Measurements from ENCODE around the gene MAP3K14.
A peak's percentile ranks its signal among the peaks of the same experiment; 100 is the strongest.

MAP3K14 gene

DNA sequence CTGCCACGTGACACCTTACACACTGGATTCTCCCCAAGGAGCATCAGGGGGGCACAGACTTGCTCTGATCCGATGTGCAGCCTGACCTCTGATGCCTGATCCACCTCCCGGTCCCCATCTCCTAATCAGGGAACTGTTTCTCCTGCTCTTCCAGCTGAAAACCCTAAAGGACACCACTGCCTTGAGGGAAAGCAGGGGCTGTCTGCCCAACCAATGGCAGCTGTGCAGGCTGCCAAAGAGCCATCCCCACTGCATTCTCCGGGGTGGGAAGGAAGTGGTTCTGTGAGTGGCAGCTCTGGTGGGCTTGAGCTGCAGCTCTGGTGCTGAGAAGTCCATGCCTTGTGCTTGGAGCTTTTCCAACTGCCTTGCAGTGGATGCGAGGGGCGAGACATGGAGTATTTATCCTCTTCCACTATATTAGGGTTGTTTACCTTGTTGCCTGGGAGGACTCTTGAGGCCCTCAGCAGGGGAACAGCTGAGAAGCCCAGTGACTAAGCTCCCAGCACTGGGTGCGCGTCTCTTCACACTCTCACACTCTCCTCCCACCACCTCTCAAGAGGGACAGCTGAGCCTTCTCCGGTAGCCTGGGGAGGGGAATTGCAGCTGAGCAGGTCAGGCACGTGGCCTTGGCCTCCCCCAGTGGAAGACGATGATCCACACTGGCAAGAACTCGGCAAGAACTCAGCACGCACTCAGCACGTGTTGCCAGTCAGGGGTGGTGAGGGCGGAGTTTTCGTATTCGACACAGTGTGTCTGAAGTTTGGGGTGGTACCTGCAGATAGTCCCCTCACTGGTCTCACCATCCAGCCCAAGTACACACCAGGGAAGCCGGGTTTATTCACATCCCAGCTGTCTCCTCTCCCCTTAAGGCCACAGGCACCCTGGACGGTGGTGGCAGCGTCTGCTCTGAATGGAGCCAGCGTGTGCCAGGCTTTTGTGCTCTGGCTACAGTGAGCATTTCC is 33.9 kb downstream of the MAP3K14 start:
- no peak for DNase-seq (ENCODE audit: low spot score)

DNA sequence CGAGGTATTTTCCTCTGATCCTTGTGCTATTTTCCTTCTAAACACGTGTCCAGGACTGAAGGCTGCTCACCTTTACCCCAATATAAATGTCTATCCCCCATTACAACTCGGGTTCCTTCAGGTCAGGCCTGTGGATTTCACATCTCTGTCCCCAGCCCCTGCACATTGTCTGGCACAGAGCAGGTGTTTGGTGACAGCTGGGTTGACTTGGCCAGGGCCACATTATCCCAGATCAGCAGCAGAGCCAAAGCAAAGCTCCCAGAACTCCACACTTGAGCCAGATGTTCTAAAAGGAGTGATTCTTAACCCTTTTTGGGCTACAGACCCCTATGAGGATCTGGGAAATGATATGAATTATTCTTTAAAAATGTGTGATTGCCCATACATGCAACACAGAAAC is 36.9 kb downstream of the MAP3K14 start:
- DNase-seq (ENCODE audit: low spot score): no peak

- no peak for DNase-seq (ENCODE audit: low spot score)
Measured at GRCh38 chr17:45277992-45278391, 38.8 kb downstream of the MAP3K14 start.

DNA sequence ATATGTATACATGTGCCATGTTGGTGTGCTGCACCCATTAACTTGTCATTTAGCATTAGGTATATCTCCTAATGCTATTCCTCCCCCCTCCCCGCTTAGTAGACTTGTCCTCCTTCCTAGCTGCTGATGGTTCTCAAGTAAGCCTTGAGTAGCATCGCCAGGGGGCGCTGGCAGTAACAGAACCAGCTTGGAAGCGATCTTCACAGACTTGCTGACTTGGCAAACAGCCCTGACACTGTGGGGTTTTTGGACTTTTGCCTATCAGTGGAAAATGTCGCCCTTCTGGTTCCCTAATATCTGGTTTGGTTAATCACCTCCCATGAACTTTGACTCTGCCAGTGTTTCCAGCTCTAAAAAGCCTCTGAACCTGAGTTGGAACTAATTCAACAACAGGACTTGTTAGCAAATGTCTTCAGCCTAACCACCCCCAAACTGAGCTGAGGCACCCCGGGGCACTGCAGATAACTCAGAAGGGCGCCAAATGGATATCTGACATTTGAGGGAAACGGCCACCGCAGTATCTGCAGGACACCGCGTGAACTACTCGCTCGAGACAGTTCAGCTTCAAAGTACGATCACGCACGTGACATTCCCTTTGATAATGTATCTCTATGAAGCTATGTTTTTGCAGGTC is 39.5 kb downstream of the MAP3K14 start:
- DNase-seq (ENCODE audit: low spot score): peak; percentile 69

DNA sequence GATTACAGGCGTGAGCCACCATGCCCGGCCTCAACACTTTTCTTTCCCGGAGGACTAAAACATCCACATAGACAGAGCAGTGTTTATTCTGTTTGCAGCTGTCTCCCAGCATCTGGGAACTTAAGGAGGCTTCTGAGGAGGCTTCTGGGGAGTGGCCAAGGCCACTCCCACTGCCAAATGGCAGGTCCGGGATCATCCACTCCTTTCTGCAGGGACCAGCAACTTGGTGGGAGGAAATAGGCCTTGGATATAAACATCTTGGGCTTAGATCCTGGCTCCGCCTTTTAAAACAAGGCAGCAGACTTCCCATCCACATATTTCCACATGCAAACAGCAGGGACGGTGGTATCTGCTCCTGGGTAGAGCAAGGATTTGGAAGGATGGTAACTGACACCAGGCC is 40.8 kb downstream of the MAP3K14 start:
- no peak for DNase-seq (ENCODE audit: low spot score)

- no peak for DNase-seq (ENCODE audit: low spot score)
Measured at GRCh38 chr17:45274033-45274432, 42.8 kb downstream of the MAP3K14 start.

DNA sequence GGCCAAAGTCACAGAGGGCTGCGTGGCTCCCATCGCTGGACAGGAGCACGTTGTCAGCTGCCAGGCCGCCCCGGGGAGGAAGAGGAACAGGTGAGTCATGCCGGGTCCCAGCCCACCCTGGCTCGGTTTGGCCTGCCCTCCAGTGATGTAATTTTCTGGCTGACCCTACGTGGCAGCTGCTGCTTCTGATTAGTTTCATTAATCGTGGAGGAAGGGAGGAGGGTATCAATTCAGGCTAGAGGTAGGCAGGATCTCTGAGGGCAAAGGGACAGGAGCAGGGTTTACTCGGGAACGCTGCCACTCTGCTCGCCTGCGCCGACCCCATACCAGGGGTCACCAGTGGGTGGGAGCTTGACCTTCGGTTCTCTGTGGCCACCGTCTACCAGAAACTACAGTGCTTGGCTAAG is 43.3 kb downstream of the MAP3K14 start:
- DNase-seq (ENCODE audit: low spot score): no peak

GRCh38 chr17:45271603-45272002 is 45.2 kb downstream of the MAP3K14 start:
- DNase-seq (ENCODE audit: low spot score): no peak

DNA sequence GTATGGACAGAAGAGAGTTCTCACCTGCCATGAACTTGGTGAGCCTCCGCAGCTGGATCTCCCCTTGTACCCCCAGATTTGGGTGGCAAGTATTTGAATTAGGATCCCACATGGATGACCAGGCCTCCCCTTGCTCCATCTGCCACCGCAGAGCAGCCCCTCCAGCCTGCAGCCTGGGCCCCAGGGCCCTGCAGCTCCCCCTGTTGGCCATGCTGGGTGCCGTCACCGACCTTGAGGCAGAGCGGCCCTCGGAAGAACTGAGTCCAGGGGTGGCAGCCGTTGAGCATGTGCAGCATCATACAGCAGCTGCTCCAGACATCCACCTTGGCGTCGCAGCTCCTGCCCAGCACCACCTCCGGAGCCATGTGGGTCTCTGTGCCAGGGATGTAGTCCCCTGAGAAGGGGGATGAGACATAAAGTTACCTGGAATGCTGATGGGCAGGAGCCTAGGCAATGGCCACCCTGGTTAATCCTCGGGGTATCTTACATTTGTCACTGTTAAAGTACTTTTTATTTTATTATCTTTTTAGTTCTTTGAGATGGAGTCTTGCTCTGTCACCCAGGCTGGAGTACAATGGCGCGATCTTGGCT is 45.9 kb downstream of the MAP3K14 start:
- peak; percentile 63 for DNase-seq (ENCODE audit: low spot score)

GRCh38 chr17:45269912-45270311 is 46.9 kb downstream of the MAP3K14 start:
- no peak for DNase-seq (ENCODE audit: low spot score)

DNA sequence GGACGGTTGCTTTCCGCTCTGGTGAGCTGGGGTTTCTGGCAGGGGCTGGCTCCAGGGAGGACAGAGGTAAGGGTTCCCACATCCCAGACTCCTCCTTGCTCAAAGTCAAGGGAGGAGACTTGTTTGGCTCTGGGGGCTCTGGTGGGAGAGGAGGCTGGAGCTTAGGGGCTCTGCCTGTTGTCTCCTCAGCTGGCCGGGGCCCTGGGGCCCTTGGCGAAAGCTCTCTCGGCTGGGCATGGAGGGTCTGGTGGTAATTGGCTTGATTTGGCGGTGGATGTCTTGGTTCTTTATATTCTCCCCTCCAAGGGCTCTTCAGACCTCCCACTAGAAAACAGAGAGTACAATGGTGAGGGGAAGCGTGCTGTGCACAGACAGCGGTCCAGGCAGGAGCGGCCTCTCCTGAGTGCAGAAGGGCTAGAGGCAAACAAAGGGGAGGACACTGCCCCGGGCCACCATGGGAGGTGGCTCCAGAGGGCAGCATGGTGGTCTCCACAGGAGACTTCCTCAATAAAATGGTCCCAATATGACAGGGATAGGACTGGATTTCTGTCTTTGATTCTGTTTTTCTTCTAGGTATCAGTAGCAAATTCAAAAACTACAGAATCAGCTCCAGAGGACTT is 49.3 kb downstream of the MAP3K14 start:
- DNase-seq (ENCODE audit: low spot score): no peak

- DNase-seq (ENCODE audit: low spot score): no peak
Measured at GRCh38 chr17:45266372-45266926, 50.4 kb downstream of the MAP3K14 start.

- no peak for DNase-seq (ENCODE audit: low spot score)
Measured at GRCh38 chr17:45265821-45266220, 51.0 kb downstream of the MAP3K14 start.

DNA sequence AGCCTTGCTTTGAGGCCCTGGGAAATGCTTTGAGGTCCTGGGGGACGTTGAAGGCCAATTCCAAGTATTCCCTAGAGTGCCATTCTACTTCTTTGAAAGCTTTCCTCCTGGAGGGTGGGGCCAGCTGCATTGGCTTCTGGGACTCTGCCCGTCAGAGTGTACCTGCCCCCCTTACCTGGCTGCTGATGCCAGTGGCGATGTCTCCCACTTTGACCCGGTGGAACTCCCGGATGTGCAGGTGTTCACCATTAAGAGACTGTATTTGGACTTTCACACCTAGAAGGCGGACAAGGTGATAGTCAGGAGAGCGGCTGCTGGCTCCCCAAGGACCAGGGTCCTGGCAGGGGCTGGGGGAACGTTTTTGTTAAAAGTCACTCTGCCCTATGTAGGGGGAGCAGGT is 51.8 kb downstream of the MAP3K14 start:
- no peak for DNase-seq (ENCODE audit: low spot score)

DNA sequence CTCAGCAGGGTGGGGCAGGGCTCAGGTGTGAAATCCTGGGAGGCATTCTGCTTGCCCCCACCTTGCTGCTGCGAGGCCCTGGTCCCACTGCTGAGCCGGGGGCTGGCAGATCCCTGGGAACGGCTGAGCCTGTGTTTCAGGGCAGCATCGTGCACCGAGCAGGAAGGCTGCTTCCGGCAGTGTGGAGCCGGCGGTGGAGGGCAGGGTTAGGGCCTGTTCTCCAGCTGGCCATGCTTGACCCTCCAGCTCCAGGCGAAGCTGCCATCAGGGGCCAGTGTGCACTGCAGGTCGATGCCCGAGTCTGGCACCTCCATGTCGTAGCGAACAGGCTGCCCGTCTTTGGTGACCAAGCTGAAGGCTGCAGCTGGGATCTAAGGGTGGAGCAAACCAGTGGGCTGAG is 52.4 kb downstream of the MAP3K14 start:
- no peak for DNase-seq (ENCODE audit: low spot score)

- DNase-seq (ENCODE audit: low spot score): no peak
Measured at GRCh38 chr17:45263477-45263860, 53.4 kb downstream of the MAP3K14 start.

DNA sequence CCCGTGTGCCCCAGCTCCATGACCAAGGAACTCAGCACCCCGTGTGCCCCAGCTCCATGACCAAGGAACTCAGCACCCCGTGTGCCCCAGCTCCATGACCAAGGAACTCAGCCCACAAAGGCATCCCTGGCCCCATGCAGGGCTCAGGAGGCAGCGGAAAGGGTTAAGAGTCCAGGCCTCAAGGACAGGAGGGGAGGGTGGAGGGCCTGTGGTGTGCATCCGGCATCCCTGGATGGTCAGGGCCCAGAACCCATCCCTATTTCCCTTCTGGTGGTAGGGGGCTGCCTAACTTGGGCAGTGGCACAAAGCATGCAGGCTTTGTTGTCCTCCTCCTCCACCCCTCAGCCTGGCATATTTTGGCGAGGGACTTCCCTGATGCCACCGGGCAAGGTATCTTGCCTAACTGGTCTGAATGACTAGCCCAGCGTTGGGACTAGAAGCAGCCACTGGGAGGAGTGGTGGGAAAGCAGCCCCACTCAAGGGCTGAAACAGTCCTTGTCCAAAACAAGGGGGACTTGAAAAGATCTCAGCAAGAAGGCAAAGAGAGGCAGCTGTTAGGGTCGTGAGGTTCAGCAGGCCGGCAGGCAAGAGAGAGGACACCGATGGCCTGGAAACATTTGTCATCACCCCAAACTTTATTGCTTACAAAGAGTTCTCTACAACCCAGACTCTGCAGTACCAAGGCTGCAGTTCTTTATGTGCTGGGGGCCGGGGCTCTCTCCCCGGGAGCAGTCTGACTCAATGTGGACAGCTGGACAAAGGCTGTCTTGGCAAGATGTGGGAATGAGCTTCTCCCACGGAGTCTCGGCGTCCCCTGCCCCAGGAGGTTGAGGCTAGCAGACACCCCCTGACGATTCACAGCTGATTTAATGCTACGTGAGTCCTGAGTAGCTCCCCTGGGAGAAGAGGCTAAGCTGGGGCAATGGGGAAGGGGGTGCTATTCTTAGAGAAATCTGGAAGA is 54.0 kb downstream of the MAP3K14 start:
- DNase-seq (ENCODE audit: low spot score): no peak

DNA sequence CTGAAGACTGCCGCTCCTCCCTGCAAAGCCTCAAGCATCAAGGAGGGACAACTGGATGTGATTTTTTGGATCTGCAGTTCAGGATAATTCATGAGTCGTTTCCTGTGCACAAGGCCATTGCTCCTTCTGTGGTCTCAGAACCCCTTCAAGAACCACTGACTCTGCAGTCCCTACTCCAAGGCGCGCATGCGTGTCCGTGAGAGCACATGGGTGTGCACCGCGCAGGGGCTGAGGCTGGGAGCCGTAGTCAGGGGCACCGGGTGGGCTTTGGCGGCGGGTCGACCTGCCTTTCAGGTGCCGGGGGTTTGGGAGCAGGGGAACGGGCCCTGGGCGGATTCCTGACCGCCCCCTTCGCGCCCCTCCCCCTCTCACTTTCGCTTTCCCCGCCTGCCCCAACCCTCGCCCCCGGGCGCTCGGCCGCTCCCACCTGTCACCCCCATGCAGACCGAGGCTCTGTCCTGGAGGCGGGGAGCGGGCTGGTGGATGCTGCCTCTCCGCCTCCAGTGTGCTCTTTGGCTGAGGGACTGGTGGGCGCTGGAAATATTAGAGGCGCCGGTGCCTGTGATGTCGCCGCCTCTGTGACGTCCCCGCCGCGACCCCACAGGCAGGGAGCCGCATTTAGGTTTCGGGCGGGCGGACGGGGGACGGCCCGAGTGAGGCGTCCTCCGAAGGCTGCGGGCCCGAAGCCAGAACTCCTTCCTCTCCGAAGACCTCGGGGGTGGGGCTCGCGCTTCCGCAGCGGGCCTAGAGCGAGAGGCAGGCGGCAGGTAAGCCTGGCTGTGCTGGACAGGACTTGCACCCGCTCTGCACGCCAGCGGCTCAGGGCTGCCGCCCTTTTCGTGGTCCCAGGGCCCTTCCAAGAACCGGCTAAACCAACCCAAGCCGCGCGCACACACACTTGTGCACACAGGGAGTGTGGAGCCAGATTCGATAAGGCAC is 55.0 kb downstream of the MAP3K14 start, which contains the start of gene SPATA32:
Gene SPATA32 (minus strand): TSS at position 518 of the 939 bp plus-strand sequence. CDS start 78 bp downstream, at position 440.
- DNase-seq (ENCODE audit: low spot score): no peak

DNA sequence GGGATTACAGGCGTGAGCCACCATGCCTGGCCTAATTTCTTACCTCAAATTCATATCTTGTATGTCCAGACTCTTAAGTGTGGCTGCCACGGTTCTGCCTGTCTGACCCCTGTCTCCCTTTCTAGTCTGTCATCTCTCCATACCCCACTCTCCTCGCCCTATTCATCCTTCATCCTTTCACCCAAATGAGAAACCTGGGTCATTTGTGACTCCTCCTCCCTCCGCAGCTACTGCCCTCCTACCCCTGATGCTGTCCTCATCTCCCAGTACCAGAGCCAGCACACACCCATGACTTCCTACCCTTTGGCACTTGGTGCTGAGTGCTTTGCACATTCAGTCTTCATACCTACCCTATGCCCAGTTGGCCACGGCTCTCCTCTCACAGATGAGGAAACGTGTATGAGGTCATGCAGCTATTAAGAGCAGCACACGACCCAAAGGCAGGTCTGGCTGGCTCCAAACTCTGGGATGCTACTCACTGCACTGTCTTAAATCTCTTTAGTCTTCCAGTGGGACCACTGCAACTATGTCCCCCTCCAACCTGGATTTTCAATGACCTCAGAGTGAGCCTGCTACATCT is 56.5 kb downstream of the MAP3K14 start:
- no peak for DNase-seq (ENCODE audit: low spot score)

All from HuH-7.5 (cell line).